Brain microvascular endothelial cell (primary cell): ENCODE results near the gene NOP9.
A peak's percentile ranks its signal among the peaks of the same experiment; 100 is the strongest.

Experiments
- DNase-seq: peaks from one replicate; pipeline ENCODE4 v3.0.0-alpha.2; 2020
- H3K27ac ChIP-seq: fragments of 250-450 bp; sonication (Bioruptor Pico); 2 replicates; pipeline ENCODE4 v1.5.1; 2020; ENCODE audit warnings: mild to moderate bottlenecking, moderate library complexity
- H3K27me3 ChIP-seq: fragments of 250-450 bp; sonication (Bioruptor Pico); replicated peaks from 2 replicates; pipeline ENCODE4 v1.5.1; 2020; ENCODE audit warnings: mild to moderate bottlenecking
- H3K36me3 ChIP-seq: fragments of 250-450 bp; sonication (Bioruptor Pico); replicated peaks from 2 replicates; pipeline ENCODE4 v1.5.1; 2020; ENCODE audit warnings: mild to moderate bottlenecking
- H3K4me3 ChIP-seq: 2 replicates; pipeline ENCODE4 v1.5.1; 2011; ENCODE audit warnings: low read depth, mild to moderate bottlenecking, control low read depth, low read length, moderate library complexity
- CTCF ChIP-seq: IDR thresholded peaks from 2 replicates; pipeline ENCODE4 v1.5.1; 2011; ENCODE audit warnings: low read depth, mild to moderate bottlenecking, moderate library complexity, low read length, control low read depth, inconsistent platforms; ENCODE audit errors: missing control alignments
- in situ Hi-C: cut with HindIII; loops from 2 replicates; pipeline ENCODE4 v1.10.0; 2017; ENCODE audit warnings: low sequenced_read_pairs, low pct_ligation_motif_present

NOP9 gene

GRCh38 chr14:24267516-24267915 is 32.1 kb upstream of the NOP9 start:
- Histone ChIP-seq H3K4me3 (no peak overlapping the region), H3K36me3 (peaks cover 12% of the 10 kb centered on the region), H3K27me3 (no peaks in the 10 kb centered on the region), H3K27ac (no peak overlapping the region)
- in situ Hi-C loops: no loop called here
- no peak for DNase-seq
- no peak for TF ChIP-seq CTCF

GRCh38 chr14:24268225-24268624 is 31.4 kb upstream of the NOP9 start:
- H3K27ac ChIP-seq: no peak overlapping the region
- no peak overlapping the region for H3K4me3 ChIP-seq
- in situ Hi-C loops: no loop called here
- DNase-seq: no peak
- TF ChIP-seq CTCF: no peak
- peaks cover 12% of the 10 kb centered on the region for H3K36me3 ChIP-seq
- no peaks in the 10 kb centered on the region for H3K27me3 ChIP-seq

GRCh38 chr14:24269368-24269767 is 30.3 kb upstream of the NOP9 start:
- DNase-seq: no peak
- in situ Hi-C loops: no loop called here
- no peak overlapping the region for H3K4me3 ChIP-seq

GRCh38 chr14:24269910-24270536 is 29.6 kb upstream of the NOP9 start:
- Histone ChIP-seq H3K4me3 (no peak overlapping the region), H3K27ac (no peak overlapping the region), H3K27me3 (no peaks in the 10 kb centered on the region), H3K36me3 (peaks cover 12% of the 10 kb centered on the region)
- TF ChIP-seq CTCF: no peak
- no peak for DNase-seq
- in situ Hi-C loops: no loop called here

More at GRCh38 chr14:24269368-24269767, 30.3 kb upstream of the NOP9 start:
- peaks cover 12% of the 10 kb centered on the region for H3K36me3 ChIP-seq
- no peak for TF ChIP-seq CTCF
- H3K27ac ChIP-seq: no peak overlapping the region
- H3K27me3 ChIP-seq: no peaks in the 10 kb centered on the region

GRCh38 chr14:24270537-24271133 is 29.0 kb upstream of the NOP9 start:
- peak overlapping the region; percentile 93 for H3K4me3 ChIP-seq
- peak overlapping the region; percentile 95 for H3K27ac ChIP-seq
- no peak for DNase-seq
- in situ Hi-C loops: no loop called here
- no peaks in the 10 kb centered on the region for H3K27me3 ChIP-seq
- peaks cover 10% of the 10 kb centered on the region for H3K36me3 ChIP-seq
- no peak for TF ChIP-seq CTCF
